Heart left ventricle (tissue), 16 donors: ENCODE measurements around the gene PRR5L. TPM values are rescaled to one million over a fixed set of nuclear protein-coding genes. Genes with fewer than 3 reads are reported as not detected.

Source experiments
- ATAC-seq, 4 donors: fragments of 200-7000 bp; cut with Tn5 transposase; one replicate each; pipeline ENCODE4 v1.9.1; 2020 to 2022; ENCODE audit warnings: moderate library complexity in 4 of 4, mild to moderate bottlenecking in 3 of 4, moderate number of reproducible peaks in 1 of 4
- DNase-seq, 5 donors: peaks; one replicate each; pipeline ENCODE4 v3.0.0-alpha.2; 2020
- H3K27ac ChIP-seq, 12 donors: fragments of 200-600 bp; sonication (generic) in 4 of 12; one replicate each; pipeline versions ENCODE4 v1.5.0 to v1.8.0; 2016 to 2022; ENCODE audit warnings: mild to moderate bottlenecking in 2 of 12
- H3K27me3 ChIP-seq, 9 donors: fragments of 200-600 bp; sonication (generic) in 2 of 9; one replicate each; pipeline versions ENCODE4 v1.5.1 to v1.8.0; 2016 to 2022; ENCODE audit warnings: mild to moderate bottlenecking in 3 of 9
- H3K36me3 ChIP-seq, 9 donors: fragments of 200-600 bp; sonication (generic) in 2 of 9; one replicate each; pipeline versions ENCODE4 v1.5.0 to v1.8.0; 2018 to 2022; ENCODE audit warnings: mild to moderate bottlenecking in 2 of 9
- H3K4me1 ChIP-seq, 12 donors: fragments of 200-600 bp; sonication (generic) in 4 of 12; one replicate each; pipeline versions ENCODE4 v1.5.0 to v1.8.0; 2016 to 2022; ENCODE audit warnings: mild to moderate bottlenecking in 3 of 12
- H3K4me3 ChIP-seq, 12 donors: fragments of 200-600 bp; sonication (generic) in 4 of 12; one replicate each; pipeline versions ENCODE4 v1.5.0 to v1.8.0; 2017 to 2022; ENCODE audit warnings: mild to moderate bottlenecking in 9 of 12, moderate library complexity in 4 of 12
- H3K9me3 ChIP-seq, 12 donors: fragments of 200-600 bp; sonication (generic) in 4 of 12; one replicate each; pipeline versions ENCODE4 v1.5.0 to v1.8.0; 2016 to 2022; ENCODE audit warnings: mild to moderate bottlenecking in 1 of 12
- POLR2A ChIP-seq, 2 donors: fragments of 450-650 bp; IDR thresholded peaks; one replicate each; pipeline ENCODE4 v1.6.1; 2017; ENCODE audit warnings: antibody characterized with exemption in 2 of 2, mild to moderate bottlenecking in 2 of 2, moderate library complexity in 2 of 2
- WGBS, 4 donors: extraction: QIAGEN DNeasy Blood & Tissue Kit in 2 of 4; methylation state at CpG; one replicate each; pipeline versions ENCODE4 v1.1.5 to v1.1.7; 2013 to 2018; 5-methylcytosine and 5-hydroxymethylcytosine counted together
- intact Hi-C, 10 donors: fragments of 100-400 bp; cut with DNase I; formaldehyde crosslinking; loops; one replicate each; pipeline versions ENCODE4 v1.11.1 to v1.14.2; 2022
- polyA plus RNA-seq, 2 donors: library from polyadenylated mRNA; stranded (reverse); fragments of 200-250 nt; gene quantifications; one replicate each; pipeline ENCODE4 v1.2.3, GENCODE V29; 2013
- total RNA-seq, 9 donors: library from RNA; depleted of rRNA in 2 of 9; stranded (reverse); fragments of >200 nt in 2 of 9; fragmentation: NEBNext Ultra II Directional in 3 of 9; extraction: Animal tissue kit (Norgen Biotek cat#: 25700) in 3 of 9; gene quantifications; one replicate each; pipeline versions ENCODE4 v1.1.0 to v1.2.4, GENCODE V29; 2016 to 2023
- TF ChIP-seq, protein P1 (sequence below), 12 donors: fragments of 200-600 bp; sonication (generic) in 4 of 12; IDR thresholded peaks; one replicate each; pipeline versions ENCODE4 v1.5.0 to v1.8.0; 2018 to 2022; ENCODE audit warnings: antibody characterized with exemption in 12 of 12, mild to moderate bottlenecking in 5 of 12
- donor health status: ischemic (EF 13 %, LVEDD 7.1; RV severe dilation, severe dysfunction).
- donor health status: healthy with polysubstance abuse.
- donor health status: DM: no; HTN: yes; CAD: no.
- donor health status: DM: no; HTN: no; CAD: no.
- donor health status: ischemic (EF 25% LVEDD 6.9; RV normal size, moderate dysfunction).
- donor health status: ischemic (EF 25% LVEDD 5.7; RV mildly dilated, moderate dysfunction).
- donor health status: healthy.
- donor health status: DM: yes; HTN: yes; CAD: no.
- donor health status: ischemic (EF 35%, LVEDD 5.7; RV mildly dilated, moderate dysfunction).
- donor health status: nonischemic (EF 11% LVEDD 7.7; RV severe dilation, severe dysfunction).
- donor health status: DM: yes; HTN: yes; CAD: no.
- donor health status: PGD.
- donor health status: ischemic (EF 29% LVEDD 5.4; RV normal size, mild dysfunction).
- donor health status: nonischemic (EF 23%, LVEDD 6.1; RV moderate dilation, normal function).

Gene PRR5L
- total and polyA plus RNA-seq, 11 donors, result 0.61 to 17.8 (median 3.1) TPM

GRCh38 chr11:36417154-36417553, 121.1 kb downstream of the PRR5L start:
- no peak for TF ChIP-seq POLR2A (IDR thresholded peaks at IDR 0.05)
- TF ChIP-seq, protein P1, sequence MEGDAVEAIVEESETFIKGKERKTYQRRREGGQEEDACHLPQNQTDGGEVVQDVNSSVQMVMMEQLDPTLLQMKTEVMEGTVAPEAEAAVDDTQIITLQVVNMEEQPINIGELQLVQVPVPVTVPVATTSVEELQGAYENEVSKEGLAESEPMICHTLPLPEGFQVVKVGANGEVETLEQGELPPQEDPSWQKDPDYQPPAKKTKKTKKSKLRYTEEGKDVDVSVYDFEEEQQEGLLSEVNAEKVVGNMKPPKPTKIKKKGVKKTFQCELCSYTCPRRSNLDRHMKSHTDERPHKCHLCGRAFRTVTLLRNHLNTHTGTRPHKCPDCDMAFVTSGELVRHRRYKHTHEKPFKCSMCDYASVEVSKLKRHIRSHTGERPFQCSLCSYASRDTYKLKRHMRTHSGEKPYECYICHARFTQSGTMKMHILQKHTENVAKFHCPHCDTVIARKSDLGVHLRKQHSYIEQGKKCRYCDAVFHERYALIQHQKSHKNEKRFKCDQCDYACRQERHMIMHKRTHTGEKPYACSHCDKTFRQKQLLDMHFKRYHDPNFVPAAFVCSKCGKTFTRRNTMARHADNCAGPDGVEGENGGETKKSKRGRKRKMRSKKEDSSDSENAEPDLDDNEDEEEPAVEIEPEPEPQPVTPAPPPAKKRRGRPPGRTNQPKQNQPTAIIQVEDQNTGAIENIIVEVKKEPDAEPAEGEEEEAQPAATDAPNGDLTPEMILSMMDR (IDR thresholded peaks at IDR 0.05), result no peak
- Histone ChIP-seq H3K4me1 (peaks cover 0 to 35% (median 10%) of the 10 kb centered on the region in 12 donors), H3K36me3 (peaks cover 0 to 40% (median 0%) of the 10 kb centered on the region in 9 donors), H3K27ac (peak overlapping the region in 1 of 12 donors; percentile 20), H3K9me3 (no peaks in the 10 kb centered on the region), H3K4me3 (no peak overlapping the region), H3K27me3 (no peaks in the 10 kb centered on the region)
- DNase-seq (no peak), ATAC-seq (no peak)
- WGBS, 4 donors, result 59 to 90% (median 81%) methylated on average over 5 of the region's 5 CpGs
- intact Hi-C loops, result no loop called here

GRCh38 chr11:36419791-36420424, 123.8 kb downstream of the PRR5L start:
- Histone ChIP-seq H3K4me1 (peaks cover 0 to 26% (median 9%) of the 10 kb centered on the region in 12 donors), H3K27ac (peak overlapping the region in 5 of 12 donors; percentile 16 to 67 (median 33)), H3K36me3 (peaks cover 0 to 46% (median 0%) of the 10 kb centered on the region in 9 donors), H3K27me3 (no peaks in the 10 kb centered on the region), H3K4me3 (no peak overlapping the region), H3K9me3 (no peaks in the 10 kb centered on the region)
- no peak for TF ChIP-seq POLR2A (IDR thresholded peaks at IDR 0.05)
- TF ChIP-seq, protein P1 (IDR thresholded peaks at IDR 0.05), result no peak
- DNase-seq (no peak), ATAC-seq (no peak)
- WGBS, 4 donors, result 76 to 90% (median 83%) methylated on average over 7 of the region's 7 CpGs
- intact Hi-C loops, result no loop called here

GRCh38 chr11:36421546-36422155, 125.6 kb downstream of the PRR5L start:
- no peak overlapping the region for H3K4me3 ChIP-seq
- 79 to 86% (median 81%) methylated on average over 6 of the region's 6 CpGs for WGBS, 4 donors
- intact Hi-C loops, result no loop called here
- H3K27ac ChIP-seq, result peak overlapping the region in 7 of 12 donors; percentile 18 to 84 (median 50)
- H3K27me3 ChIP-seq, result no peaks in the 10 kb centered on the region
- ATAC-seq, result no peak
- H3K36me3 ChIP-seq, result peaks cover 0 to 41% (median 0%) of the 10 kb centered on the region in 9 donors
- H3K4me1 ChIP-seq, result peaks cover 0 to 44% (median 14%) of the 10 kb centered on the region in 12 donors
- no peaks in the 10 kb centered on the region for H3K9me3 ChIP-seq
- TF ChIP-seq, protein P1 (IDR thresholded peaks at IDR 0.05), result no peak
- TF ChIP-seq POLR2A (IDR thresholded peaks at IDR 0.05), result no peak
- no peak for DNase-seq

GRCh38 chr11:36425561-36426081, 129.5 kb downstream of the PRR5L start:
- no peaks in the 10 kb centered on the region for H3K27me3 ChIP-seq
- no peak for DNase-seq
- peak in 2 of 4 donors; percentile 12 to 55 for ATAC-seq
- peaks cover 0 to 16% (median 0%) of the 10 kb centered on the region in 9 donors for H3K36me3 ChIP-seq
- H3K9me3 ChIP-seq, result no peaks in the 10 kb centered on the region
- peaks cover 0 to 49% (median 15%) of the 10 kb centered on the region in 12 donors for H3K4me1 ChIP-seq
- WGBS, 4 donors, result 60 to 70% (median 63%) methylated on average over 5 to 6 of the region's 6 CpGs
- peak overlapping the region in 3 of 12 donors; percentile 43 to 71 (median 48) for H3K27ac ChIP-seq
- no peak overlapping the region for H3K4me3 ChIP-seq
- TF ChIP-seq, protein P1 (IDR thresholded peaks at IDR 0.05), result no peak
- no peak for TF ChIP-seq POLR2A (IDR thresholded peaks at IDR 0.05)
- intact Hi-C loops, result no loop called here
